Caco-2 (cell line): ENCODE data around the gene ATG13. TPM values are rescaled to one million over a fixed set of nuclear protein-coding genes. Genes with fewer than 3 reads are reported as not detected.

Experiments used
- BruUV-seq: library from RNA; stranded (reverse); fragments of 400-500 nt; replicated peaks from 2 replicates; lab custom pipeline; 2021; lab: Mats Ljungman, UMichigan
- CTCF ChIA-PET: fragments of 300-600 bp; sonication (Branson Sonifier 250); formaldehyde crosslinking; loops from one replicate; lab custom pipeline; 2022; ENCODE audit warnings: antibody characterized with exemption; lab: Charles Lee
- POLR2A ChIA-PET: fragments of 300-600 bp; sonication (Branson Sonifier 250); formaldehyde crosslinking; loops from one replicate; lab custom pipeline; 2022; ENCODE audit warnings: antibody characterized with exemption; lab: Charles Lee
- DNase-seq, 2 experiments: peaks; one replicate each; pipeline versions ENCODE4 v3.0.0 to v3.0.0-alpha.2; 2020 to 2022
- H3K27me3 ChIP-seq: replicated peaks from 2 replicates; pipeline ENCODE4 v1.6.0; 2011; ENCODE audit warnings: low read length; ENCODE audit not compliant: control insufficient read depth, insufficient read depth
- H3K36me3 ChIP-seq: 2 replicates; pipeline ENCODE4 v1.5.1; 2011; ENCODE audit warnings: low read length; ENCODE audit not compliant: control insufficient read depth, insufficient read depth
- H3K4me1 ChIP-seq: fragments of 250-450 bp; sonication (Bioruptor Pico); 2 replicates; pipeline ENCODE4 v1.5.1; 2020; ENCODE audit warnings: mild to moderate bottlenecking
- H3K4me3 ChIP-seq: 2 replicates; pipeline ENCODE4 v1.5.1; 2011; ENCODE audit warnings: low read depth, mild to moderate bottlenecking, control low read depth, low read length
- H3K9me3 ChIP-seq: fragments of 250-450 bp; sonication (Bioruptor Pico); 2 replicates; pipeline ENCODE4 v1.5.1; 2020; ENCODE audit warnings: mild to moderate bottlenecking, moderate library complexity
- H3K27ac Mint-ChIP-seq: one replicate; pipeline ENCODE4 v1.8.0; 2022; ENCODE audit warnings: mixed read lengths; ENCODE audit not compliant: unreplicated experiment
- H3K27me3 Mint-ChIP-seq: one replicate; pipeline ENCODE4 v1.8.0; 2022; ENCODE audit warnings: mixed read lengths; ENCODE audit not compliant: insufficient read depth, unreplicated experiment
- H3K36me3 Mint-ChIP-seq: one replicate; pipeline ENCODE4 v1.8.0; 2022; ENCODE audit warnings: mild to moderate bottlenecking, mixed read lengths; ENCODE audit not compliant: insufficient read depth, unreplicated experiment
- H3K4me1 Mint-ChIP-seq: one replicate; pipeline ENCODE4 v1.8.0; 2022; ENCODE audit warnings: low read depth, mixed read lengths; ENCODE audit not compliant: unreplicated experiment
- H3K4me3 Mint-ChIP-seq: one replicate; pipeline ENCODE4 v1.8.0; 2022; ENCODE audit warnings: mild to moderate bottlenecking, moderate library complexity, mixed read lengths; ENCODE audit not compliant: unreplicated experiment
- H3K9me3 Mint-ChIP-seq: one replicate; pipeline ENCODE4 v1.8.0; 2022; ENCODE audit warnings: mixed read lengths; ENCODE audit not compliant: unreplicated experiment
- CTCF ChIP-seq, 2 experiments: fragments of 200-600 bp in 1 of 2; IDR thresholded peaks; 1 replicate in 1 of 2; 2 replicates in 1 of 2; pipeline versions ENCODE4 v1.5.1 to v1.8.0; 2011 to 2022; ENCODE audit warnings: antibody characterized with exemption in 1 of 2, control low read depth in 1 of 2, inconsistent platforms in 1 of 2, low read depth in 1 of 2, low read length in 1 of 2, mild to moderate bottlenecking in 1 of 2, moderate library complexity in 1 of 2; ENCODE audit not compliant: insufficient read depth in 1 of 2, severe bottlenecking in 1 of 2, unreplicated experiment in 1 of 2
- intact Hi-C: fragments of 100-400 bp; cut with micrococcal nuclease; formaldehyde crosslinking; loops from one replicate; pipeline ENCODE4 v1.10.0; 2022; ENCODE audit not compliant: unreplicated experiment
- total RNA-seq: library from RNA; stranded (reverse); gene quantifications from 2 replicates; pipeline ENCODE4 v1.2.3, GENCODE V29; 2022

ATG13 gene
- total RNA-seq, 1 experiment from 2014 or later: 101 TPM

DNA sequence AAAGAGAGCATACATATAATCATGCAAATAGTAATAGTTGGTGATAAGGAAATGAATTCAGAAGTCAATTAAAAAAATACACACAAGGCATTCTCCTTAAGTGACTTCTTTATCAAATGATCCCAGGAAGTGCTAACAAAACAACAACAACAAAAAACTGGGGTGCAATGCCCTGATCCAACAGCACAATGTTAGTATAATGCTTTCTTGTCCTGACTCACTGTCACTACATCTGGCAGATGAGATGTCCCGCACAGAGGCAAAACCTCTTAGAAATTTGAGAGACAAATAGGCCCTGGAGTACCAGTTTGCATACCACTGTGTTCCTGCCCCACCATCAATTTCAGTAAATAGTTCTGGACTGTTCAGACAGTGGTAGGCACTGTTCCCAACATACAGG lies 12.6 kb upstream of the ATG13 start:
- Mint-ChIP-seq H3K27me3 (no peaks in the 10 kb centered on the region), H3K27ac (no peak overlapping the region), H3K4me3 (no peak overlapping the region), H3K36me3 (no peaks in the 10 kb centered on the region), H3K4me1 (no peaks in the 10 kb centered on the region), H3K9me3 (no peaks in the 10 kb centered on the region)
- ChIA-PET POLR2A (interaction anchor here (0.6 kb wide), 1 partner anchor 115 kb away, joined by 7 read pairs; no protein-coding TSS in a partner anchor), CTCF (no interaction called here)
- H3K27me3 ChIP-seq: no peaks in the 10 kb centered on the region
- H3K4me3 ChIP-seq: no peak overlapping the region
- no peaks in the 10 kb centered on the region for H3K4me1 ChIP-seq
- H3K36me3 ChIP-seq: no peaks in the 10 kb centered on the region
- BruUV-seq: no TSS peak
- DNase-seq: no peak
- intact Hi-C loops: no loop called here
- no peak for TF ChIP-seq CTCF (IDR thresholded peaks at IDR 0.05; ENCODE audit: insufficient read depth in 1 of 2, low read depth in 1 of 2, low read length in 1 of 2, severe bottlenecking in 1 of 2, unreplicated experiment in 1 of 2)
- H3K9me3 ChIP-seq: no peaks in the 10 kb centered on the region

DNA sequence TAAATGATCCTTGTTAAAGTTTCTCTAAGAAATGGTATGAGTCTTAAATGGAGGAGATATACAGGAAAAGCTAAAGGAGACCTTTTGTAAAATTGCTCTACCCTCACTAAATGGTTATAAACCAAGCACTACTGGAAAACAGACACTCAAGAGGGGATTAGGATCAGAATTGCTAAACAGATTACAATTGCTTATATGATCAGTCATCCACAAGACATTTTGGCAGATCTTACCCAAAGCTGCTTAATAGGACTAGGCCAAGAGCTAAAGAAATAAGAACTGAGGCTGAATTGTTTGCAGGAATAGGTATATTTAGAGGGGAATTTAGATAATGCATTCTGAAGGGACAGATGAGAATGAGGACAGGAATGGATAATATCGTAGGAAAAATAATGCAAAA lies 9.8 kb upstream of the ATG13 start:
- H3K27me3 ChIP-seq: no peaks in the 10 kb centered on the region
- no peak overlapping the region for H3K4me3 ChIP-seq
- DNase-seq: no peak
- Mint-ChIP-seq H3K4me3 (no peak overlapping the region), H3K9me3 (no peaks in the 10 kb centered on the region), H3K4me1 (no peaks in the 10 kb centered on the region), H3K36me3 (no peaks in the 10 kb centered on the region), H3K27ac (no peak overlapping the region), H3K27me3 (no peaks in the 10 kb centered on the region)
- H3K9me3 ChIP-seq: no peaks in the 10 kb centered on the region
- BruUV-seq: no TSS peak
- ChIA-PET CTCF (no interaction called here), POLR2A (interaction anchor here (0.5 kb wide), 1 partner anchor 9 kb away, joined by 6 read pairs; no protein-coding TSS in a partner anchor)
- no peak for TF ChIP-seq CTCF (IDR thresholded peaks at IDR 0.05; ENCODE audit: insufficient read depth in 1 of 2, low read depth in 1 of 2, low read length in 1 of 2, severe bottlenecking in 1 of 2, unreplicated experiment in 1 of 2)
- no peaks in the 10 kb centered on the region for H3K36me3 ChIP-seq
- intact Hi-C loops: no loop called here
- H3K4me1 ChIP-seq: no peaks in the 10 kb centered on the region

- Mint-ChIP-seq H3K27ac (no peak overlapping the region), H3K36me3 (no peaks in the 10 kb centered on the region), H3K4me3 (no peak overlapping the region), H3K27me3 (no peaks in the 10 kb centered on the region), H3K4me1 (no peaks in the 10 kb centered on the region), H3K9me3 (no peaks in the 10 kb centered on the region)
- intact Hi-C loops: no loop called here
- Histone ChIP-seq H3K36me3 (no peaks in the 10 kb centered on the region), H3K4me3 (no peak overlapping the region), H3K9me3 (no peaks in the 10 kb centered on the region), H3K4me1 (no peaks in the 10 kb centered on the region), H3K27me3 (no peaks in the 10 kb centered on the region)
- POLR2A ChIA-PET: no interaction called here
- BruUV-seq: no TSS peak
- no peak for TF ChIP-seq CTCF (IDR thresholded peaks at IDR 0.05; ENCODE audit: insufficient read depth in 1 of 2, low read depth in 1 of 2, low read length in 1 of 2, severe bottlenecking in 1 of 2, unreplicated experiment in 1 of 2)
- DNase-seq: no peak
- CTCF ChIA-PET: no interaction called here
Observed at GRCh38 chr11:46609386-46609785, 8.0 kb upstream of the ATG13 start.
